HG03432 (cell line): ENCODE data around the gene DUOXA1.
"Not testable (repeated sequence)": the region's sequence is repeated elsewhere in the genome, so short reads cannot be mapped to it uniquely, and the experiment has no call there.

ENCODE experiments used
- ATAC-seq: cut with Tn5 transposase; IDR thresholded peaks from one replicate; pipeline ENCODE4 v1.9.1; 2021; ENCODE audit warnings: mild to moderate bottlenecking, moderate library complexity; ENCODE audit not compliant: unreplicated experiment

Gene DUOXA1

GRCh38 chr15:45151998-45152828 is 22.5 kb upstream of the DUOXA1 start:
- ATAC-seq, result no peak

- no peak for ATAC-seq
Observed at GRCh38 chr15:45150997-45151396, 21.3 kb upstream of the DUOXA1 start.

GRCh38 chr15:45150481-45150880 is 20.8 kb upstream of the DUOXA1 start:
- no peak for ATAC-seq

- no peak for ATAC-seq
Observed at GRCh38 chr15:45149060-45149459, 19.4 kb upstream of the DUOXA1 start.

- ATAC-seq, result no peak
Observed at GRCh38 chr15:45148076-45149059, 18.7 kb upstream of the DUOXA1 start.

- ATAC-seq, result no peak
Observed at GRCh38 chr15:45147606-45148005, 17.9 kb upstream of the DUOXA1 start.

GRCh38 chr15:45146405-45146804 is 16.7 kb upstream of the DUOXA1 start:
- ATAC-seq, result no peak

- ATAC-seq, result no peak
Observed at GRCh38 chr15:45144775-45145174, 15.1 kb upstream of the DUOXA1 start.

- no peak for ATAC-seq
Observed at GRCh38 chr15:45143946-45144345, 14.3 kb upstream of the DUOXA1 start.

- no peak for ATAC-seq
Observed at GRCh38 chr15:45143056-45143455, 13.4 kb upstream of the DUOXA1 start.

- ATAC-seq, result no peak
Observed at GRCh38 chr15:45141386-45141785, 11.7 kb upstream of the DUOXA1 start.

- ATAC-seq, result no peak
Observed at GRCh38 chr15:45140557-45141250, 11.0 kb upstream of the DUOXA1 start.

- no peak for ATAC-seq
Observed at GRCh38 chr15:45139770-45140169, 10.1 kb upstream of the DUOXA1 start.

GRCh38 chr15:45138814-45139765 is 9.4 kb upstream of the DUOXA1 start:
- ATAC-seq, result no peak

GRCh38 chr15:45137703-45138102 is 8.0 kb upstream of the DUOXA1 start:
- ATAC-seq, result no peak

GRCh38 chr15:45136378-45136764 is 6.7 kb upstream of the DUOXA1 start:
- ATAC-seq, result no peak

GRCh38 chr15:45135705-45136377 is 6.2 kb upstream of the DUOXA1 start:
- not testable (repeated sequence) for ATAC-seq

GRCh38 chr15:45134682-45135604 is 5.3 kb upstream of the DUOXA1 start:
- ATAC-seq, result no peak
